ENCODE measurements around the gene RNASEL.

DNA sequence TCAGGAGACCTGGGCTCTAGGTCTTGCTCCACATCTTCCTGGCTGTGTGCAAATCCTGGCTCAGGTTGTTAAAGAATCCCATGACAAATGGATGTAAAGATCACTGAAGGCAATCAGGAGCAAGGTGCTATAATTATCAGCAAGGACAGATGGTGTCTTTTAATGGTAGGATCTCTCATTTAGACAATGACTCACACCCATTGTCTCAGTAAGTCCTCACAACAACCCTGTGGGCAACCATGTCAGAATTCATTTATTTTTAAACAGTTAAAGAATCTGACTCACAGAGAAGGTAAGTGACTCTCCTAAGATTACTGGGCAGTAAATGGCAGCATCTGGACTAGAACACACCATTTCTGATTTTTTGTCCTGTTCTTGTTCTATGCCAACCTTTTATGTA is 32.8 kb downstream of the RNASEL start:
- TF ChIP-seq ZNF274 (IDR thresholded peaks at IDR 0.05; ENCODE audit: low read depth, low read length), result no peak
- no peak for TF ChIP-seq YY1 (IDR thresholded peaks at IDR 0.05; ENCODE audit: insufficient read depth, insufficient read length)
- TF ChIP-seq SUZ12 (IDR thresholded peaks at IDR 0.05; ENCODE audit: extremely low read depth, insufficient read depth, insufficient read length), result no peak

Measured in NT2/D1 (cell line).